Karpas-422 (cell line): ENCODE measurements around the gene ALOX5AP. TPM values are rescaled to one million over a fixed set of nuclear protein-coding genes. Genes with fewer than 3 reads are reported as not detected.

Experiments used
- DNase-seq: peaks from one replicate; pipeline ENCODE4 v3.0.0-alpha.2; 2015
- H2AFZ ChIP-seq: fragments of 200-600 bp; sonication (generic); 2 replicates; pipeline ENCODE4 v1.6.1; 2014; ENCODE audit warnings: antibody characterized with exemption, low read length, mixed read lengths
- H3K27ac ChIP-seq: fragments of 200-600 bp; sonication (generic); 2 replicates; pipeline ENCODE4 v1.5.1; 2014; ENCODE audit warnings: mild to moderate bottlenecking, low read length, moderate library complexity
- H3K27me3 ChIP-seq: fragments of 200-600 bp; sonication (generic); 2 replicates; pipeline ENCODE4 v1.6.1; 2014; ENCODE audit warnings: low read length, mixed read lengths
- H3K36me3 ChIP-seq: fragments of 200-600 bp; sonication (generic); 2 replicates; pipeline ENCODE4 v1.6.1; 2014; ENCODE audit warnings: low read length, mixed read lengths; ENCODE audit not compliant: insufficient read depth
- H3K4me1 ChIP-seq: fragments of 200-600 bp; sonication (generic); 2 replicates; pipeline ENCODE4 v1.6.1; 2014; ENCODE audit warnings: mild to moderate bottlenecking, low read length, mixed read lengths
- H3K4me2 ChIP-seq: fragments of 200-600 bp; sonication (generic); 2 replicates; pipeline ENCODE4 v1.6.1; 2014; ENCODE audit warnings: low read length, low read depth, mild to moderate bottlenecking; ENCODE audit not compliant: poor library complexity, severe bottlenecking
- H3K4me3 ChIP-seq: fragments of 200-600 bp; sonication (generic); 2 replicates; pipeline ENCODE4 v1.5.1; 2014; ENCODE audit warnings: mild to moderate bottlenecking, antibody characterized with exemption, low read length, mixed read lengths
- H3K79me2 ChIP-seq: fragments of 200-600 bp; sonication (generic); 2 replicates; pipeline ENCODE4 v1.6.1; 2014; ENCODE audit warnings: mild to moderate bottlenecking, low read length, mixed read lengths
- H3K9ac ChIP-seq: fragments of 200-600 bp; sonication (generic); 2 replicates; pipeline ENCODE4 v1.6.0; 2014; ENCODE audit warnings: low read length
- H3K9me2 ChIP-seq: fragments of 200-600 bp; sonication (generic), shearing (Covaris generic); replicated peaks from 2 replicates; pipeline ENCODE4 v1.6.0; 2014; ENCODE audit warnings: mild to moderate bottlenecking, low read length, moderate library complexity; ENCODE audit not compliant: insufficient read depth
- H3K9me3 ChIP-seq: fragments of 300-700, 200-600 bp; sonication (generic); 2 replicates; pipeline ENCODE4 v1.6.1; 2014; ENCODE audit warnings: low read length, mixed read lengths
- H4K20me1 ChIP-seq: fragments of 200-600 bp; sonication (generic); 2 replicates; pipeline ENCODE4 v1.6.1; 2014; ENCODE audit warnings: mild to moderate bottlenecking, antibody characterized with exemption, low read length, low read depth; ENCODE audit not compliant: insufficient read depth
- total RNA-seq: library from RNA; depleted of rRNA; stranded (reverse); fragments of >200 nt; shearing (Covaris generic); gene quantifications from 2 replicates; pipeline ENCODE4 v1.2.3, GENCODE V29; 2014; ENCODE audit warnings: low replicate concordance

The ALOX5AP gene
- total RNA-seq, 1 experiment from 2014 or later, result 512 TPM

DNA sequence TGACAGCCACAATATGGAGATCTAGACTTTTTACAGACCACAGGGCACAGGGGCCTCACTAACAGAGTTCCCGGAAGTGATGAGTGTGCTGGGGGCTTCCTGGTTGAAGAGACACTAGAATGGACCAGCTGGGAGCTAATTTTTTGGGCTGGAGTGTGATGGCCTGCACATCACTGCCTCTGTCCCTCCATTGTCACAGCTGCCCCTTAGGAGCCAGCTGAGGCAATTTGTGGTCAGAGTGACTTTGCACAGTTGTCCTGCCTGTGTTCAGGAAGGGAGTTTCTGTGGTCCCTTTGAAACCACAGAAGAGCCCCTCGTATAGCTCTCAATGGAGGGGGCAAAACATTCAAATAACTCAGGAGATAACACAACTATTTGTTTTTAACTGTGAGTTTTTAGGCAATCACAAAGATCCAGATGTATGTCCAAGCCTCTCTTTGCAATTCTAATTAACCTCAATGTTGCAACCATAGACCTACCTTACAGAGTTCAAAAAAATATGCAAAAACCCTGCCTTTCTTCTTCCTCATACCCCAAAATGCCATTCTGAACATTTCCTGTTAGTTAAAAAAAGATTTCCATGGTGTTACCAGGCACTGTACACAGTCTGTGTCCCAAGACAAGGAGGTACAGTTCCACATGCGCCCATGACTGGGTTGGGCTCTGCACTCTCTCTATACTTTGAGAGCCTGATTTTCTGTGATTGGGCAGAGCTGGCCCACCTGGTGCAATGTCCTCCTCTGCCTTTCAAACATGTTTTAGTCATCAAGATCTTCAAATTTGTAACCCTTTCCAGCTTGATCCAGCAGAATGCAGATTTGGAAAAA, 2.4 kb downstream of the ALOX5AP start:
- Histone ChIP-seq H3K9me2 (no peaks in the 10 kb centered on the region), H3K9ac (peak overlapping the region; percentile 76), H3K36me3 (no peaks in the 10 kb centered on the region), H3K79me2 (peaks cover 68% of the 10 kb centered on the region), H3K27ac (peak overlapping the region; percentile 92), H3K4me3 (peak overlapping the region; percentile 73), H3K4me2 (peak overlapping the region; percentile 95), H3K4me1 (peaks cover 71% of the 10 kb centered on the region), H3K27me3 (no peaks in the 10 kb centered on the region), H4K20me1 (no peaks in the 10 kb centered on the region), H2AFZ (no peak overlapping the region), H3K9me3 (no peaks in the 10 kb centered on the region)
- DNase-seq, result peak; percentile 82

DNA sequence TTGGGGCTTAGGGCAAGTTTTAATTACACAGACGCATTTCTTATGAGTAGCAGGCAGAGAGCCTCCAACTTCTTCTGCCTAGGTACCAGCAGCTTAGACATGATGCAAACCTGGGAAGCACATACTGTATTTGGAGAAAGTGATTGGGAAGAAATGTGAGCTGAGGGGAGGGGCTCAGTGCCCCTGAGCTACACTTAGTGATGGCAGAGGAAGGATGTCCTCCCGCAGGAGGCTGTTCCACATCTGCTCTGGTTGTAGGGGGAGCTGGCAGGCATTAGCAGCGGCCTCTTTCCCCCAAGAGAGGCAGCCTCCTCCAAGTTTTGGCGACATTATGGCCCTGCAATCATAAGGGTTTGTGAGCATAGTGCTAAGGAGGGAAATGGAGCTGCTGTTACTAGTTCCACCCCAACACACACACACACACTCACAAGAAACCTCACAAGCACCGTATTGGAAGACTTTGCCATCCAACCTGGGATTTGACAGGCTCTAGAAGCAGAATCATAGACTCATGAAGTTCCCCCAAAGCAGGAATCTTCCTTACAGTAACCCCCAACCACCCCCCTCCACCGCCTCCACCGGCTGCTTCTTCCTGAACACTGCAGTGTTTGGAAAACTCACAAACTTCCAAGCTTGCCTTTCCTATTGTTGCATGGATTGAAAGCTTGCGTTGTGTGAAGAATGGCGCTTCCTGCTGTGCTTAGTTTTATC, 3.3 kb downstream of the ALOX5AP start:
- DNase-seq, result no peak
- no peak overlapping the region for H2AFZ ChIP-seq
- peak overlapping the region; percentile 95 for H3K4me2 ChIP-seq
- H3K79me2 ChIP-seq, result peaks cover 77% of the 10 kb centered on the region
- H3K4me1 ChIP-seq, result peaks cover 80% of the 10 kb centered on the region
- H3K9ac ChIP-seq, result peak overlapping the region; percentile 76; the same call in 1 of the 2 replicates
- no peaks in the 10 kb centered on the region for H3K36me3 ChIP-seq
- no peaks in the 10 kb centered on the region for H3K27me3 ChIP-seq
- no peaks in the 10 kb centered on the region for H4K20me1 ChIP-seq
- H3K9me3 ChIP-seq, result no peaks in the 10 kb centered on the region
- no peaks in the 10 kb centered on the region for H3K9me2 ChIP-seq
- H3K4me3 ChIP-seq, result peak overlapping the region; percentile 73
- H3K27ac ChIP-seq, result peak overlapping the region; percentile 92

DNA sequence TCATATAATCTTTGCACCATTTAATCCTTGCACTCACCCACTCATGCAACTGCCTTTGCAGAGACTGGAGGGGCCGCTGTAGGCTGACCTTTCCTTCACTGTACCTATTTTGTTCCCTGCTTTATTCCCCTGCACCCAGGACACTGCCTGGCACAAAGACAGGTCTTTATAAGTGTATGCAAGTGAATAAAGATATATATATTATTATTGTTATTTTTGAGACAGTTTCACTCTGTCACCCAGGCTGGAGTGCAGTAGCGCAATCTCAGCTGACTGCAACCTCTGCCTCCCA, 3.8 kb downstream of the ALOX5AP start:
- H3K4me1 ChIP-seq, result peaks cover 83% of the 10 kb centered on the region
- no peak for DNase-seq
- no peaks in the 10 kb centered on the region for H3K27me3 ChIP-seq
- peaks cover 79% of the 10 kb centered on the region for H3K79me2 ChIP-seq
- H3K9me3 ChIP-seq, result no peaks in the 10 kb centered on the region
- no peaks in the 10 kb centered on the region for H4K20me1 ChIP-seq
- H3K36me3 ChIP-seq, result no peaks in the 10 kb centered on the region
- H3K9me2 ChIP-seq, result no peaks in the 10 kb centered on the region
- H3K27ac ChIP-seq, result peak overlapping the region; percentile 92; the same call in 1 of the 2 replicates
- H3K4me2 ChIP-seq, result peak overlapping the region; percentile 95
- H2AFZ ChIP-seq, result no peak overlapping the region
- no peak overlapping the region for H3K4me3 ChIP-seq
- H3K9ac ChIP-seq, result no peak overlapping the region

DNA sequence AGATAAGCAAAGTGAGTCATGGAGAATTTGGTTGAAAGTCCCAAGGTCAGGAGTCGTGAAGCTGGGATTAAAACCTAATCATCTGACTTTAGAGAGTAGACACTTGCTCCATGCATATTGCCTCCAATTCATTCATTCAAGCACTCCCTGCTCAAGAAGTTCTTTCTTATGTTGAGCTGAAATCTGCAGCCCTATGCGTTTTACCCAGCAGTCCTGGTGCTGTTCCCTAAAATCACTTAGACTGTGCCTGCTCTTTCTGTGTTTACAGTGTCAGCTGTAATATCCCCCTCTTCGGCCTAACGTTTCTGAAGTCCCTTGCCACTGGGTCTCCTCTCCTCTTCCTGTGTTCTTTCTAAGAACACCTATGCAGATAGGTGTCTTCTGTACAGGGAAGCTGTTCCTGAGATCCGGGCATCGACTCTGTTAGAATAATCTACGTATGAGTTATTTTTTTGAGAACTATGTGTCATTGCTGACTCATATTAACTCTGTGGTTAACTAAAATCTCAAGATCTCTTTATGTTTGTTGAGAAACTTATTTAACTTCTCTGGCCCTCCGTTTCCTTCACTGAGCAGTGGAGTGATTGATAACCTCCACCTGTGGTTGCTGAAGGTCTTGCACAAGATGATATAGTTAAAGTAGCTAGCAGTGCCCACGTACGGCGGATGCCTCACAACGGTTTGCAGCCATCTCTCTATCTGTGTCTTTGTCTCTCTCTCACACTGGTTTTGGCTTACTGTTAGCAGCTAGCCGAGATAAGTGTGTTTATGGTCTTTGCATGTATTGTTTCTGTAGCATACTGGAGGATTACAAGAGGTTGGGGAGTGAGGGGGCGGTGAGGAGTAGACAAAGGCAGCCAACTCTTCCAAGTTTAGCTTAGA, 4.7 kb downstream of the ALOX5AP start:
- peaks cover 82% of the 10 kb centered on the region for H3K4me1 ChIP-seq

DNA sequence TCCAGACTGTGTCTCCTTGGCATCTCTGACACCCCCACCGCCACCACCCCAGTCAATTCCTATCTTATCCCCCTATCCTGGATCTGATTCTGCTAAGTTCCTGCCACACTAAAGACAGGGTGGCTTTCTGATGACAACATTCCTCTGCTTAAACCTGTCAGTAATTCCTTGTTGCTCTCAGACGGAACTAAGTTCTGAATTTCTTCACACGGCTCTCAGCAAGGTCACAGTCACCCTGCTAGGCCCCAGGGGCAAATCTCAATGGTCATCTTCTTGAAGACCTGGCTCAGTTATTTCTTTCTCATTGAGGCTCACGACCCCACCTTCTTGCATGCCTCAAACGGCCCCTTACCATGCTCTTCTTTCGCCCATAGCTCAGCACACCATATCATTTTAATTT, 7.6 kb downstream of the ALOX5AP start:
- no peaks in the 10 kb centered on the region for H3K27me3 ChIP-seq
- no peaks in the 10 kb centered on the region for H3K9me2 ChIP-seq
- peaks cover 67% of the 10 kb centered on the region for H3K79me2 ChIP-seq
- H3K9me3 ChIP-seq, result no peaks in the 10 kb centered on the region
- H3K4me1 ChIP-seq, result peaks cover 58% of the 10 kb centered on the region
- no peak overlapping the region for H3K4me3 ChIP-seq
- peak overlapping the region; percentile 10; the same call in 1 of the 2 replicates for H3K27ac ChIP-seq
- H3K4me2 ChIP-seq, result no peak overlapping the region
- H3K9ac ChIP-seq, result no peak overlapping the region
- no peak overlapping the region for H2AFZ ChIP-seq
- peaks cover 17% of the 10 kb centered on the region for H3K36me3 ChIP-seq
- DNase-seq, result no peak
- H4K20me1 ChIP-seq, result no peaks in the 10 kb centered on the region

More for the DNA sequence above, 4.7 kb downstream of the ALOX5AP start:
- Histone ChIP-seq H4K20me1 (no peaks in the 10 kb centered on the region), H3K9me3 (no peaks in the 10 kb centered on the region), H3K9ac (peak overlapping the region; percentile 40), H3K4me3 (peak overlapping the region; percentile 38), H3K9me2 (no peaks in the 10 kb centered on the region), H3K79me2 (peaks cover 83% of the 10 kb centered on the region), H3K27ac (peak overlapping the region; percentile 35), H3K27me3 (no peaks in the 10 kb centered on the region), H3K36me3 (peaks cover 7% of the 10 kb centered on the region), H3K4me2 (peak overlapping the region; percentile 54), H2AFZ (no peak overlapping the region)
- DNase-seq, result peak; percentile 53

DNA sequence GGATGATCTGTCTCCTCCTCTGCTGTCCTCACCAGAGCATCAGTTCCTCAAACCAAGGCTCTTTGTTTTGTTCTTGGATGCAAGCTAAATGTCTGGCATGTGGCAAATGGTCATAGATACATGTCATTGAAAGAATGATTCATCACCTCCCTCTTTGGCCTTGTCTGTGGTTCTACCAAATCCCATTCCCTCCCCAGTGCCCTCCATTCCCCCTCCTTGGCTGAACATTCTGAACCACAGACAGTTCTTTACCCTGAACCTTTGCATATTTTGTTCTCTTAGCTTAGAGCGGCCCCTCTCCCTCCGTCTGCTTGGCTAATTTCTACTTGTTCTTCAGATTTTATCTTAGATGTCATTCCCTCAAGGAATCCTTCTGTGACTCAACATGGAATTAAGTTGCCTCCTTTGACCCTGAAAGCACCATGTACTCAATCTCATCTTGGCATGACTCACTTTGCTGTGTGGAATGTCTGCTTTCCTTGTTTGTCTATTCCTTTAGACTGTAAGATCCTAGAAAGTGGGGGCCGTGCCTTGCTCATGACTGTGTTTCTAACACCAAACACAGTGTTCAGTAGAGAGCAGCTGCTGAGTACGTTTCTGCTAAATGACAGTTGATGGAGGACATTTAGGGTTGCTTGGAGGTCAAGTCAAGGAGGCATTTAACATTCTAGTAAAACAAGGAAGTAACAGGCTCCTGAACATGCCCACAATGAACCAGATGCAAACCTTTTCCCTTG, 8.1 kb downstream of the ALOX5AP start:
- Histone ChIP-seq H3K4me3 (no peak overlapping the region), H3K79me2 (peaks cover 61% of the 10 kb centered on the region), H3K9me3 (no peaks in the 10 kb centered on the region), H3K27ac (peak overlapping the region; percentile 28), H3K9ac (no peak overlapping the region), H3K4me2 (peak overlapping the region; percentile 6), H3K27me3 (no peaks in the 10 kb centered on the region), H3K9me2 (no peaks in the 10 kb centered on the region), H3K36me3 (peaks cover 17% of the 10 kb centered on the region), H4K20me1 (no peaks in the 10 kb centered on the region), H2AFZ (no peak overlapping the region), H3K4me1 (peaks cover 52% of the 10 kb centered on the region)
- no peak for DNase-seq

DNA sequence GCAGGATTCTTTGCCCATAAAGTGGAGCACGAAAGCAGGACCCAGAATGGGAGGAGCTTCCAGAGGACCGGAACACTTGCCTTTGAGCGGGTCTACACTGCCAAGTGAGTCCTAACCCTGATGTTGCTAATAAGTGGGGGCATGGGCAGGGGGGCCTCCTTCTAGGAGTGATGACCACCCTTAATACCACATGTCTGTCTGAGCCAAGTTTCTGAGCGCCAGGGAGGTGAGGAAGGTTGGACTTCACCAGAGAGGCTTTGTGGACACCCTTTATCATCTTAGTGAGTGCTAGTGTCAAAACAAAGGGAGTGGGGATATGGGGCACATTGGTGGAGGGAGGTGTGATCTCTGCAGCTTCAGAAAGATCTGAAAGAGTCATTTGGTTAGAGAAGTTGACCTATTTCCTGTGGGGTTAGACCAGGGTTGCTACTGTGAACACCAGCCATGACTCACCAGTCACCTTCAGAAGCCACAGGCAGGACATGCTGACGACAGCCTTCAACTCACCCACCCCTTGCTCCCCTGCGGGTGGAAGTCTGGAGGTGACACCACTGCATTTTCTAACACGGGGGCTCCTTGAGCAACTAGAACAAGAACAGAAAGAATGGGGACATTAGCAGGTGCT, 8.8 kb downstream of the ALOX5AP start:
- no peaks in the 10 kb centered on the region for H3K9me2 ChIP-seq
- no peak overlapping the region for H2AFZ ChIP-seq
- H3K4me1 ChIP-seq, result peaks cover 45% of the 10 kb centered on the region
- DNase-seq, result peak; percentile 55
- no peaks in the 10 kb centered on the region for H4K20me1 ChIP-seq
- peak overlapping the region; percentile 28 for H3K27ac ChIP-seq
- H3K4me2 ChIP-seq, result peak overlapping the region; percentile 6
- H3K79me2 ChIP-seq, result peaks cover 57% of the 10 kb centered on the region
- H3K4me3 ChIP-seq, result no peak overlapping the region
- peaks cover 17% of the 10 kb centered on the region for H3K36me3 ChIP-seq
- H3K9ac ChIP-seq, result 0 out of 2 replicates have a peak overlapping the region, but pooled peaks have one; percentile 7
- no peaks in the 10 kb centered on the region for H3K27me3 ChIP-seq
- no peaks in the 10 kb centered on the region for H3K9me3 ChIP-seq
